ENCODE measurements around the gene KSR2.
"Not testable (repeated sequence)": the region's sequence is repeated elsewhere in the genome, so short reads cannot be mapped to it uniquely, and the experiment has no call there.

Gene KSR2

GRCh38 chr12:117679776-117680175, 289.0 kb downstream of the KSR2 start:
- DNase-seq, result no peak

DNA sequence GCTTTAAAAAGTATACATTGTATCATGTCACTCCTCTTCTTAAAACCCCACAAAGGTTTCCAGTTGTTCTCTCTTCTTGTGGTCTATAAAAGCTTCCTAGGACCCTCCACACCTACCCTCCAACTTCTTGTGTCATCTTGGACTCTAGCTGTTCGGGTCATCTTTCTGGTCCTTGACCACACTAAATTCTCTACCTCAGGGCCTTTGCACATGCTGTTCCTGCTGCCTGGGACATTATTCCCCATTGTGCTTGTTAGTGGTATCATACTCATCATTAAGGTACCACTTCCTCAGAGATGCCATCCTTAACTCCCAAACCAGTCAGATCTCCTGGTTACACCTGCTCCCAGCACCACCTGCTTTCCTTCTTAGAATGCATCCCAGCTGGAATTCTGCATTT, 294.0 kb downstream of the KSR2 start:
- no peak for DNase-seq

- DNase-seq, result no peak
Observed at GRCh38 chr12:117674313-117674712, 294.5 kb downstream of the KSR2 start.

- no peak for DNase-seq
Observed at GRCh38 chr12:117671734-117672133, 297.1 kb downstream of the KSR2 start.

GRCh38 chr12:117664169-117664568, 304.6 kb downstream of the KSR2 start:
- DNase-seq, result no peak

GRCh38 chr12:117662620-117663395, 306.0 kb downstream of the KSR2 start:
- DNase-seq, result no peak

- no peak for DNase-seq
Observed at GRCh38 chr12:117662220-117662619, 306.6 kb downstream of the KSR2 start.

DNA sequence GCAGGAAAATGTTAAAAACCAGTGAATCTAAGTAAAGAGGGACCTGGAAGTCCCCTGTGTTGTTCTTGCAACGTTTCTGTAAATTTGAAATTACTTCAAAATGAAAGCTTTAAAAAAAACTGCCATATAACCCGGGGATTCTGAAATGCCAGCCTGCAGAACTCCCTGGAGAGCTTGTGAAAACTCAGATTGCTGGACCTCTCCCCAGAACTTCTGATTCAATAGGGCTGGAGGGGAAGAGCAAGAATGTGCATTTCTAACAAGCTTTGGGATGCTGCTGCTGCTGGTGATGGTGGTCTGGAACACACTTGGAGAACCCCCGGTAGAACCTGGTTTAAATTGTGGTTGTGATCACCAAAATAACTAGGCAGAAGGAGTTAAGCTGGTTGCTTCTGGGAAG, 307.3 kb downstream of the KSR2 start:
- no peak for DNase-seq

DNA sequence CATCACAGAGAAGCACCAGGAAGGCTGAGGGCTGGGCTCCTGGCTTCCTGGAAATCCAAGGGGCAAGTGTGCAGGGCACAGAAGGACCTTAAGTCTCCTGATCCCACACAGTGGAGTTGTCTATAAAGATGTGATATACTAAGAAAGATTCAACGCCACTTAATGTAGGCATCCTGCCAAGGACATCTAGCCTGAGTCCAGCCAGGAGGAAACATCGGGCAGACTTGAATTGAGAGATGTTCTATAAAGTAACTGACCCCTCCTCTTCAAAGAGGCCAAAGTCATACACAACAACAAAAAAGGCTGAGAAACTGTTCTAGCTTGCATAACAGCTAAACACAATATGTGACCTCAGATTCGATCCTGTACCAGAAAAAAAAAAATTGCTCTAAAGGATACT, 307.9 kb downstream of the KSR2 start:
- DNase-seq, result no peak

DNA sequence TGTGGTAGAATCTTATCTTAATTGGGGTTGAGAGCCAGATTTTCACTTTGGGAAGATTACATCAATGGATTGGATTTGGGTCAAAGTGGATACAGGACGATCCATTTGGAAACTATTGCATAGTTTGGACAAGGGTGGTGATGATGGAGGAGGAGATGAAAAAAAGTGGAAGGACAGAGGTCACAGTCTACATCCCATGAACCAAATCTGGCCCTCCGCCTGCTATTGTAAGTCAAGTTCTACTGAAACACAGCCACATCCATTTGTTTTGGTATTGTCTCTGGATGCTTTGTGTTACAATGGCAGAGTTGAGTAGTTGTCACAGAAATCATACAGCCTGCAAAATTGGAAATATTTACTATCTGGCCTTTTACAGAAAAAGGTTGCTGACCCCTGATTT, 310.6 kb downstream of the KSR2 start:
- DNase-seq, result no peak

GRCh38 chr12:117649796-117650195, 319.0 kb downstream of the KSR2 start:
- no peak for DNase-seq

- no peak for DNase-seq
Observed at GRCh38 chr12:117646520-117646919, 322.3 kb downstream of the KSR2 start.

DNA sequence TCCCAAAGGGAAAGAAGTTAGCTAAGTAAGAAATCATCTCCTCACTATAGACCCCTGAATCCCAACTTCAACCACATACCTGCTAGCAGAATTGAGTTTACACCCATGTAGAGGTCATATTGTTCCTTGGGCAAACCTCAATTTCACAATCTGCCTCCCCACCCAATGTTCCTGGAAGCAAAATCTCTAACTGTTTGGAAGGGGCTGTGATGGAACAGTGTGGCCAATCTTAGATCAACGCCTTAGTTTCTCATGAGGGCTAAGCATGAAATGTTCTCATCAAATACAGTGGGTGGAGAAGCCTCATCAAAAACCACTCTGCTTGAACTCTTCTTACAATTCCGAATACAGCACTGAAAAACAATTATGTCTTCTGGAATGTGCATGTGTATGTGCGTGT, 323.3 kb downstream of the KSR2 start:
- DNase-seq, result no peak

DNA sequence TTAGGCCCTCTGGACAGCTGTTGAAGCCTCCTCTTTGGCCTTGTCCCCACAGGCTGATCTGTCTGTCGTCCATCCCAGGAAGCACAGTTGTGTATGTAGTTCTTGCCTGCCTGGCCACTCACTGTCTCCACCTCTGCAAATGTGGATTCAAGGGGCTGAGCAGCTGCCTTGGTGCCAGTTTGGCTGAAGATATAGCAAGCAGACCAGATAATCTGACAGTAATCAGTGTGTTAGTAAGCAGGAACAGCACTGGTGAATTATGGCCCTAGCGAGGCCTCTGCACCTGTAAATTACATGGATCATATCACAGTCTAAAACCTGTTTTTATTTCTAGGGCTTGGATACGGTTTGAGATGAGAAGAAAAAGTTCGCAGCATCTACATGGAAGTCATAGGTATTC, 324.8 kb downstream of the KSR2 start:
- no peak for DNase-seq

DNA sequence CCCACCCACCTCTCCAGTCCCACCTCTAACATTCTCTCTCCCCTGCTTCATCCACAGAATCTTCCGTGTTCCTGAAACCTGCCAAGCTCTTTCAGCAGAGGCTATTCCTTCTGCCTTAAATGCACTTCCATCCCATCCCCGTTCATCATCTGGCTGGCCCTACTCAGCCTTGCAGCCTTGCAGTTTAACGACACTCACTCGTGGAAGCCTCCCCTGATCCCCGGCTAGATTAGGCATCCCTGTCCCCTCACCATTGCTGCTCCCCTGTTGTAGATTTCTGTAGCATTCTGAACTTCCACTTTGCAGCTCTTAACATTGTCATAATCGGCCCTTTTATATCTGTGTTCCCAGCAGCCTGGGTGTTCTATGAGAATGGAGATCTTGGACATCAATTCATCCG, 326.9 kb downstream of the KSR2 start:
- DNase-seq, result no peak

DNA sequence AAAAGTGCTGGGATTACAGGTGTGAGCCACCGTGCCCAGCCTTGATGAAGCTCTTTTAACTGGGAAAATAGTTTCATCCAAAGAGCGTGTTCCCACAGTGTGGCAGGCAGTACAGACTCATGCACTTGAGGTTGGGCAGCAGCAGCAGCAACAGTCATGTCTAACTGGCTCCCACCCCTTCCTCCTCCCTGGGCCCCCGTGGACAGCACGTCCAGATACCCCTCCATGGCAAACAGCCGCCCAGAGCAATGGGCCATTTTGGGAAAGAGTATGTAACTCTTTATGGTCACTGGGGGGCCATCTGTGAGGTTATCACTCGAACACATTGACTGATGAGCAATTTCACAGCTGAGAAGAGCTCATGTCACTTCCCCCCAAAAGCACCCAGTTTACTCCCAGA, 328.3 kb downstream of the KSR2 start:
- no peak for DNase-seq

GRCh38 chr12:117629454-117629853, 339.3 kb downstream of the KSR2 start:
- no peak for DNase-seq

DNA sequence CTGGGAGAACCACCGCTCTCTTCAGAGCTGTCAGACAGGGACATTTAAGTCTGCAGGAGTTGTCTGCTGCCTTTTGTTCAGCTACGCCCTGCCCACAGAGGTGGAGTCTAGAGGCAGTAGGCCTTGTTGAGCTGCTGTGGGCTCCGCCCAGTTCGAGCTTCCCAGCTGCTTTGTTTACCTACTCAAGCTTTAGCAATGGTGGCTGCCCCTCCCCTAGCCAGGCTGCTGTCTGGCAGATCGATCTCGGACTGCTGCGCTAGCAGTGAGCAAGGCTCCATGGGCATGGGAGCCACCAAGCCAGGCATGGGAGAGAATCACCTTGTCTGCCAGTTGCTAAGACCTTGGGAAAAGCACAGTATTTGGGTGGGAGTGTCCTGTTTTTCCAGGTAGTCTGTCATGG, 340.1 kb downstream of the KSR2 start:
- not testable (repeated sequence) for DNase-seq

- no peak for DNase-seq
Observed at GRCh38 chr12:117622741-117623140, 346.0 kb downstream of the KSR2 start.

DNA sequence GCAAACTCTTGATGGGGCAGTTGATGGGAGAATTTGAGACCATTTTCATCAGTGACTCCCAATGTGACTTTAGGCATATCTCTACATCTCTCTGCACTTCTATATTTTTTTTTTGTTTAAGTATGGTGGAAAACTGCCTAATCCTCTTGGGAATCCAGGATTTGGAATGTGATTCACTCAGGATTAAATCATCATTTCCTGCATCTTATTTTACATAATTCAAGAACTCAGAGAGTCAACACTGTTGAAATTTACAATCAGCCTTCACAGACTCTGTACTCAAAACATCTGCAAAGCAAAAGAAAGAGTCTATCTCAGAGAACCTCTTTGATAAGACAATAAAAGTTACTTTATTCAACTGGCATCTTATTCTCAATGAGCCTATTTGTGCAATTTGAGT, 346.7 kb downstream of the KSR2 start:
- DNase-seq, result no peak

DNA sequence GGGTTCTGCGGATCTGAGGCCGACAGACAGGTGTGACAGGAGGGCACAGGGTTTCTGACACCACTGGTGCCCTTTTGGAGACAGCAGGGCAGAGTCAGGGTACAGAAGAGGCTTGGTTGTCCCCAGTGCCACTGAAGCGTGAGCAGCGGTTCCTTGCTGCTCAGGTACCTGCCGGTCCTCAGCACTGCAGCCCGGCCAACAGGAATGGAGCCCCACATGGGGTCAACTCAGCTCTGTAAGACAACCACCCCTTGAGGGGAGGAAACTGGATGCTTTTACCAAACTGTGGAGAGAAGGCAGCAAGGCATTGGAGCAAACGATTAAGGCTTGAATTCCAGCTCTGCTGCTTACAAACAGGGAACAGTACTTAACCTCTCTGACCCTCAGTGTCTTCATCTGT, 361.0 kb downstream of the KSR2 start:
- DNase-seq, result no peak

DNA sequence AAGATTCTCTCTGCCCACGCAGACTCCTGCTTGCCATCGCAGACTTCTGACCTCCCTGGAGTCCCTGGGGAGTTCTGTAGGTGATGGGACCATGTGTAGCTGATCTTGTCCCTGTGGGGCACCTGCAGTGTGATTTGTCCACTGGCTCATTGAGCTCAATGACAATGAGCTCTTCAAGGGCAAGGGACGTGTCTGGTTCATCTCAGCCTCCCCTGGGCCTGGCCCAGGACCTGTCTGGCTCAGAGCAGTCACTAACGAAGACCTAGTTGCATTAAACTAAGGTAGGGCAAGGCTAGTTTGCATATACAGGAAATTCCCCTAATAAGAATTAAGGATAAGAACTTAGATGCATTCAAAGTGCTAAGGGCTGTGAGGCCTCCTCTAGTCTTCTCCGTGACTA, 361.8 kb downstream of the KSR2 start:
- DNase-seq, result no peak

- DNase-seq, result no peak
Observed at GRCh38 chr12:117606024-117606423, 362.8 kb downstream of the KSR2 start.

DNA sequence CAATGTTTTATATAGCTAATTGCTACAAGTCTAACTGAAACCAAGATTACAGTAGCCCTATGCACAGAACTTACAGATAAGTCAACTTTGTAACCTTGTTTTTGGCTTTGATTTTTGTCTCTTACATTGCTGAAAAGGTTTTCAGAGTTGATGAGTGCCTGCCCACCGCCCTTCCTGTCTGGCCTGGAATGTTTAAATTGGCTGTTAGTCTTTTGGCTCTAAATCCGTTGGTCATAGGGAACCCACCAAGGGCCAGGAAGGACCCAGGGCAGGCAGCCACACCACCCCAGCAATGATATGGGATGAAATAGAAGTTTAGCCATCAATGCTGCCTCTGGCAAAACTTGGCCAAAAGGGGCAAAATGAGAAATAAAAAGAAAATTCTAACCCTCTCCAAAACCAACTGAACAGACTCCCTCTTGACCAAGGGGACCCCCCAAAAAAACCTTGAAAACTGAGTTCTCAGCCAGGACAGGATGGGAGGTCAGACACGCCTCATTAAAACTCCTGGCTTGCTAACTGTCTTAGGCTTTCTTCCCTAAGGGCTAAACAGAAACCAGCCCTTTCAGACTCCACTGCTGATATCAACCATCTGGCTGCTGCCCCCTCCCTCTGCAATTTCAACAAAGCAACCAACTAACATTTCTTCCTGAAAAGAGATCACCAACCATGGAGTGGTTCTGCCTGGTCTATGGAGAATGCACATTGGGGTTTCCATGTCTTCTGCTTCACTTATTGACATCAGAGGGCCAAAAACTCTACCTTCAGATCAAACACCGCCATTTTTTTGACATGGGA, 365.3 kb downstream of the KSR2 start:
- DNase-seq, result no peak

DNA sequence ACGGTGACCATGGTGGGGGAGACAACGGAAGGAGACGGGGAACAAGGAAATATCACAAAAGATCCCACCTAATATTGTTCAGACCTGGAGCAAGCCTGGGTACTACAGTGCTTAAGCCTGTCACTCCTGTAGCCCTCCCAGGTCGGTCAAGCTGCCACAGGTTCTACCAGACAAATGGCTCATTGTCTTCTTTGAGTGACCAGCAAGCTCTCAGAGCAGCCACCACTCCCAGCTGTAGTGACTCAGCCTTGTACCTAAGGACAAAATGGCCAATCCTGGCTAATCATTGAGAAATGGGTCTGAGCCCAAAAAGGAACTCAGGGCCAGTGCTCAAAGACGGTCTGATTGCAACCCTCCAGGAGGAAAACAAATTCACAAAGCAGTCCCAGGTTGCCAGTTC, 368.9 kb downstream of the KSR2 start:
- no peak for DNase-seq

Measured in amniotic stem cell (primary cell).